ENCODE measurements around the gene SVIL. TPM values are rescaled to one million over a fixed set of nuclear protein-coding genes. Genes with fewer than 3 reads are reported as not detected.
"Not testable (repeated sequence)": the region's sequence is repeated elsewhere in the genome, so short reads cannot be mapped to it uniquely, and the experiment has no call there.

The SVIL gene
- total and polyA plus RNA-seq, 2 experiments from 2014 or later: 252 to 412 TPM

GRCh38 chr10:29512425-29512974 lies 122.3 kb downstream of the SVIL start:
- Histone ChIP-seq H3K27ac (no peak overlapping the region), H3K9me3 (ENCODE audit: low read depth) (no peaks in the 10 kb centered on the region), H3K4me3 (no peak overlapping the region), H3K4me1 (ENCODE audit: low read depth) (peaks cover 8% of the 10 kb centered on the region), H3K27me3 (no peaks in the 10 kb centered on the region), H3K36me3 (peaks cover 39% of the 10 kb centered on the region)
- DNase-seq (ENCODE audit: low read depth in 1 of 2, low spot score in 1 of 2): no peak
- no peak for TF ChIP-seq CTCF (IDR thresholded peaks at IDR 0.05; ENCODE audit: low read depth, low read length)

GRCh38 chr10:29511806-29512205 lies 123.0 kb downstream of the SVIL start:
- not testable (repeated sequence) for H3K9me3 ChIP-seq (ENCODE audit: low read depth); H3K27me3 ChIP-seq; H3K4me1 ChIP-seq (ENCODE audit: low read depth); DNase-seq (ENCODE audit: low read depth in 1 of 2, low spot score in 1 of 2); H3K4me3 ChIP-seq
- Histone ChIP-seq H3K27ac (peak overlapping the region; percentile 15), H3K36me3 (peaks cover 41% of the 10 kb centered on the region)

- H3K27ac ChIP-seq: peak overlapping the region; percentile 32
- not testable (repeated sequence) for H3K4me1 ChIP-seq (ENCODE audit: low read depth); H3K4me3 ChIP-seq; DNase-seq (ENCODE audit: low read depth in 1 of 2, low spot score in 1 of 2); H3K9me3 ChIP-seq (ENCODE audit: low read depth); H3K27me3 ChIP-seq
- H3K36me3 ChIP-seq: peaks cover 41% of the 10 kb centered on the region
These were observed 124.2 kb downstream of the SVIL start for GRCh38 chr10:29510483-29511157.

- no peak for DNase-seq (ENCODE audit: low read depth in 1 of 2, low spot score in 1 of 2)
- H3K27ac ChIP-seq: no peak overlapping the region
- TF ChIP-seq CTCF (IDR thresholded peaks at IDR 0.05; ENCODE audit: low read depth, low read length): no peak
- peaks cover 36% of the 10 kb centered on the region for H3K36me3 ChIP-seq
- no peak overlapping the region for H3K4me3 ChIP-seq
- H3K9me3 ChIP-seq (ENCODE audit: low read depth): no peaks in the 10 kb centered on the region
- H3K4me1 ChIP-seq (ENCODE audit: low read depth): no peaks in the 10 kb centered on the region
- no peaks in the 10 kb centered on the region for H3K27me3 ChIP-seq
These were observed 126.1 kb downstream of the SVIL start for GRCh38 chr10:29508554-29509244.

- H3K27me3 ChIP-seq; H3K27ac ChIP-seq; H3K4me3 ChIP-seq; H3K9me3 ChIP-seq (ENCODE audit: low read depth); DNase-seq (ENCODE audit: low read depth in 1 of 2, low spot score in 1 of 2); H3K4me1 ChIP-seq (ENCODE audit: low read depth): not testable (repeated sequence)
- H3K36me3 ChIP-seq: peaks cover 35% of the 10 kb centered on the region
These were observed 127.0 kb downstream of the SVIL start for GRCh38 chr10:29507750-29508149.

GRCh38 chr10:29506324-29506921 lies 128.3 kb downstream of the SVIL start:
- H3K4me3 ChIP-seq; H3K27me3 ChIP-seq; H3K4me1 ChIP-seq (ENCODE audit: low read depth); DNase-seq (ENCODE audit: low read depth in 1 of 2, low spot score in 1 of 2); H3K9me3 ChIP-seq (ENCODE audit: low read depth): not testable (repeated sequence)
- H3K36me3 ChIP-seq: peaks cover 37% of the 10 kb centered on the region
- H3K27ac ChIP-seq: peak overlapping the region; percentile 62

GRCh38 chr10:29502351-29502750 lies 132.4 kb downstream of the SVIL start:
- no peak for DNase-seq (ENCODE audit: low read depth in 1 of 2, low spot score in 1 of 2)
- peak overlapping the region; percentile 52 for H3K27ac ChIP-seq
- peaks cover 37% of the 10 kb centered on the region for H3K36me3 ChIP-seq
- no peak overlapping the region for H3K4me3 ChIP-seq
- H3K27me3 ChIP-seq: no peaks in the 10 kb centered on the region
- H3K4me1 ChIP-seq (ENCODE audit: low read depth): no peaks in the 10 kb centered on the region
- no peaks in the 10 kb centered on the region for H3K9me3 ChIP-seq (ENCODE audit: low read depth)
- TF ChIP-seq CTCF (IDR thresholded peaks at IDR 0.05; ENCODE audit: low read depth, low read length): no peak
